DND-41 (cell line): ENCODE data around the gene HTD2.

ENCODE experiments used
- ATAC-seq: fragments of 200-7000 bp; cut with Tn5 transposase; 3 replicates; pipeline ENCODE4 v1.9.1; 2021; ENCODE audit warnings: low read depth; ENCODE audit not compliant: insufficient read depth
- DNase-seq: peaks from one replicate; pipeline ENCODE4 v3.0.0-alpha.2; 2020
- H2AFZ ChIP-seq: 2 replicates; pipeline ENCODE4 v1.6.0; 2012; ENCODE audit warnings: low read depth, low read length
- H3K27ac ChIP-seq: 2 replicates; pipeline ENCODE4 v1.5.1; 2012; ENCODE audit warnings: low read length, inconsistent platforms
- H3K27me3 ChIP-seq: fragments of 200-600 bp; sonication (generic); 2 replicates; pipeline ENCODE4 v1.6.0; 2012; ENCODE audit warnings: low read length, mild to moderate bottlenecking, inconsistent platforms; ENCODE audit not compliant: insufficient read depth, poor library complexity
- H3K36me3 ChIP-seq: 2 replicates; pipeline ENCODE4 v1.5.1; 2012; ENCODE audit warnings: low read length, inconsistent platforms; ENCODE audit not compliant: insufficient read depth
- H3K4me1 ChIP-seq: 2 replicates; pipeline ENCODE4 v1.5.1; 2012; ENCODE audit warnings: mild to moderate bottlenecking, low read length; ENCODE audit not compliant: insufficient read depth
- H3K4me2 ChIP-seq: 2 replicates; pipeline ENCODE4 v1.6.0; 2012; ENCODE audit warnings: mild to moderate bottlenecking, moderate library complexity, low read length, inconsistent platforms; ENCODE audit not compliant: insufficient read depth
- H3K4me3 ChIP-seq, 2 experiments: fragments of 200-600 bp in 1 of 2; shearing (Covaris generic) in 1 of 2; 2 replicates each; pipeline ENCODE4 v1.5.1; 2012 to 2016; ENCODE audit warnings: inconsistent platforms in 2 of 2, low read length in 2 of 2, mild to moderate bottlenecking in 2 of 2, low read depth in 1 of 2, moderate library complexity in 1 of 2
- H3K79me2 ChIP-seq: 2 replicates; pipeline ENCODE4 v1.6.0; 2012; ENCODE audit warnings: low read length, inconsistent platforms; ENCODE audit not compliant: insufficient read depth
- H3K9ac ChIP-seq: 2 replicates; pipeline ENCODE4 v1.6.0; 2012; ENCODE audit warnings: low read depth, mild to moderate bottlenecking, inconsistent platforms, low read length, moderate library complexity
- H3K9me3 ChIP-seq: 2 replicates; pipeline ENCODE4 v1.5.1; 2012; ENCODE audit warnings: low read length, moderate library complexity, mild to moderate bottlenecking, inconsistent platforms; ENCODE audit not compliant: insufficient read depth, severe bottlenecking
- H4K20me1 ChIP-seq: 2 replicates; pipeline ENCODE4 v1.6.0; 2012; ENCODE audit warnings: low read length; ENCODE audit not compliant: insufficient read depth
- EZH2 ChIP-seq: IDR thresholded peaks from 3 replicates; pipeline ENCODE4 v1.6.1; 2012; ENCODE audit warnings: borderline replicate concordance, low read depth, mild to moderate bottlenecking, moderate library complexity, low read length, inconsistent platforms; ENCODE audit not compliant: severe bottlenecking
- TF ChIP-seq, protein P1 (sequence below): IDR thresholded peaks from 2 replicates; pipeline ENCODE4 v1.5.1; 2012; ENCODE audit warnings: borderline replicate concordance, low read length, moderate library complexity, mild to moderate bottlenecking; ENCODE audit not compliant: poor library complexity, severe bottlenecking; ENCODE audit errors: extremely low read depth

The HTD2 gene

GRCh38 chr3:58347984-58348383, 41.7 kb downstream of the HTD2 start:
- DNase-seq = no peak
- Histone ChIP-seq H3K4me1 (peaks cover 78% of the 10 kb centered on the region), H3K27me3 (no peaks in the 10 kb centered on the region), H3K9me3 (no peaks in the 10 kb centered on the region), H3K79me2 (peaks cover 90% of the 10 kb centered on the region), H3K9ac (no peak overlapping the region), H2AFZ (no peak overlapping the region), H4K20me1 (peaks cover 4% of the 10 kb centered on the region; the same call in 1 of the 2 replicates), H3K4me2 (no peak overlapping the region), H3K27ac (peak overlapping the region; percentile 99), H3K36me3 (peaks cover 37% of the 10 kb centered on the region), H3K4me3 (0 out of 4 replicates have a peak overlapping the region, but pooled peaks of 1 of the 2 experiments have one; percentile 10)
- no peak for ATAC-seq
- TF ChIP-seq EZH2 = no peak
- TF ChIP-seq, protein P1, sequence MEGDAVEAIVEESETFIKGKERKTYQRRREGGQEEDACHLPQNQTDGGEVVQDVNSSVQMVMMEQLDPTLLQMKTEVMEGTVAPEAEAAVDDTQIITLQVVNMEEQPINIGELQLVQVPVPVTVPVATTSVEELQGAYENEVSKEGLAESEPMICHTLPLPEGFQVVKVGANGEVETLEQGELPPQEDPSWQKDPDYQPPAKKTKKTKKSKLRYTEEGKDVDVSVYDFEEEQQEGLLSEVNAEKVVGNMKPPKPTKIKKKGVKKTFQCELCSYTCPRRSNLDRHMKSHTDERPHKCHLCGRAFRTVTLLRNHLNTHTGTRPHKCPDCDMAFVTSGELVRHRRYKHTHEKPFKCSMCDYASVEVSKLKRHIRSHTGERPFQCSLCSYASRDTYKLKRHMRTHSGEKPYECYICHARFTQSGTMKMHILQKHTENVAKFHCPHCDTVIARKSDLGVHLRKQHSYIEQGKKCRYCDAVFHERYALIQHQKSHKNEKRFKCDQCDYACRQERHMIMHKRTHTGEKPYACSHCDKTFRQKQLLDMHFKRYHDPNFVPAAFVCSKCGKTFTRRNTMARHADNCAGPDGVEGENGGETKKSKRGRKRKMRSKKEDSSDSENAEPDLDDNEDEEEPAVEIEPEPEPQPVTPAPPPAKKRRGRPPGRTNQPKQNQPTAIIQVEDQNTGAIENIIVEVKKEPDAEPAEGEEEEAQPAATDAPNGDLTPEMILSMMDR = no peak

DNA sequence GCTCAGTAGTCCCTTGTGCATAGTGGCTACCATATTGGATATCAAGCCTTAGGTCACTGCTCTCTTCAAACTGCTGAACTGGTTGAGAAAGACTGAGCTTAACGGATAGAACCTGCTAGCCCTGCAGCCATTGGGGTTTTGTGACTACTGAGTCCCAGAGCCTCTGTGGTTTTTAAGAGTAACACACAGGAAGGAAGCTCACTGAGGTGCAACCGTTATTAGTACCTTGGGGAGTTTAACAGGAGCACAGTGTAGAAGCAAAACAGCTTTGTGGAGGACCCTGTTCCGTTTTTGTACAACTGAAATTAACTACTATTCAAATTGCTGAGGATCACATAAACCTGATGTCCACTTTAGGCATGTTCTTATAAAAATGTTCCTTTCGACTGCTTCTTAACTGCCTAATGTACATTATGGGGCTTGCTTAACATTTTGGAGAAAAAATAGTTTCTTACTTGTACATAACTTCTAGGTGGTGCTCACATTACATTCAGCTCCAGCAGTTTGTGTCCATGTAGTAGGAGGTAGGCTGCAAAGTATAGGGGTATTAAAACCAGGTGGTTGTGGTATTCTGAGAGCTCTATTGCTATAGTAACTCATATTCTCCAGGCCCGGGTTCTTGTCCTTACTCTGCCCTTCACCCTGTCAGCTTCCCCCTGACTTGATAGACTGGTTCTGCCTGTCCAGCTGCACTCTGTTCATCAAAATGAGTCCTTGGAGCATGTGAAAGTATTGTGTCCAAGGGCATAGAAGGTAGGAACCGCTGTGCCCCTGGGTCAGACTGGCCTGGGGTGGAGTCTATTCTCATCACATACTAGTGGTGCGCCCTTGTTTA, 43.7 kb downstream of the HTD2 start:
- H3K27me3 ChIP-seq = no peaks in the 10 kb centered on the region
- peak overlapping the region; percentile 53 for H3K4me2 ChIP-seq
- TF ChIP-seq, protein P1 = no peak
- no peak for TF ChIP-seq EZH2
- H3K4me1 ChIP-seq = peaks cover 86% of the 10 kb centered on the region
- H3K27ac ChIP-seq = peak overlapping the region; percentile 99
- peak overlapping the region in 1 of 2 experiments; percentile 37; a peak in 2 of 4 replicates for H3K4me3 ChIP-seq
- no peak overlapping the region for H2AFZ ChIP-seq
- H4K20me1 ChIP-seq = no peaks in the 10 kb centered on the region
- H3K9me3 ChIP-seq = no peaks in the 10 kb centered on the region
- peak; percentile 82 for ATAC-seq
- H3K79me2 ChIP-seq = peaks cover 90% of the 10 kb centered on the region
- H3K9ac ChIP-seq = peak overlapping the region; percentile 58
- DNase-seq = peak; percentile 81
- H3K36me3 ChIP-seq = peaks cover 25% of the 10 kb centered on the region

- Histone ChIP-seq H3K36me3 (peaks cover 28% of the 10 kb centered on the region), H3K79me2 (peaks cover 90% of the 10 kb centered on the region), H2AFZ (no peak overlapping the region), H3K4me2 (peak overlapping the region; percentile 53), H3K27me3 (no peaks in the 10 kb centered on the region), H3K27ac (peak overlapping the region; percentile 99), H3K4me1 (peaks cover 91% of the 10 kb centered on the region), H3K9me3 (no peaks in the 10 kb centered on the region), H3K9ac (peak overlapping the region; percentile 58), H4K20me1 (peaks cover 2% of the 10 kb centered on the region; the same call in 1 of the 2 replicates), H3K4me3 (peak overlapping the region in 1 of 2 experiments; percentile 37; a peak in 1 of 4 replicates)
- ATAC-seq (peak; percentile 9), DNase-seq (no peak)
- TF ChIP-seq EZH2 = no peak
- TF ChIP-seq, protein P1 = no peak
Observed at GRCh38 chr3:58350627-58351013, 44.3 kb downstream of the HTD2 start.
